BLaER1 (cell line): ENCODE results near the gene RPRD1B.

Experiments
- H3K27ac ChIP-seq: shearing (Covaris generic); formaldehyde crosslinking; 2 replicates; pipeline ENCODE4 v1.8.1; 2022
- H3K27me3 ChIP-seq: shearing (Covaris generic); formaldehyde crosslinking; 2 replicates; pipeline ENCODE4 v1.8.1; 2022
- H3K36me3 ChIP-seq: shearing (Covaris generic); formaldehyde crosslinking; 2 replicates; pipeline ENCODE4 v1.8.1; 2022
- H3K4me1 ChIP-seq: shearing (Covaris generic); formaldehyde crosslinking; 2 replicates; pipeline ENCODE4 v1.8.1; 2022
- H3K4me2 ChIP-seq: shearing (Covaris generic); formaldehyde crosslinking; 2 replicates; pipeline ENCODE4 v1.8.1; 2022
- H3K4me3 ChIP-seq: shearing (Covaris generic); formaldehyde crosslinking; 2 replicates; pipeline ENCODE4 v1.8.1; 2022
- H3K9ac ChIP-seq: shearing (Covaris generic); formaldehyde crosslinking; 2 replicates; pipeline ENCODE4 v1.8.1; 2022
- H3K9me3 ChIP-seq: shearing (Covaris generic); formaldehyde crosslinking; 2 replicates; pipeline ENCODE4 v1.8.1; 2022
- H4K20me1 ChIP-seq: shearing (Covaris generic); formaldehyde crosslinking; 2 replicates; pipeline ENCODE4 v1.8.1; 2022
- Cebpa-rat ChIP-seq: shearing (Covaris generic); IDR thresholded peaks from 2 replicates; pipeline ENCODE4 v1.8.1; 2022

Gene RPRD1B

DNA sequence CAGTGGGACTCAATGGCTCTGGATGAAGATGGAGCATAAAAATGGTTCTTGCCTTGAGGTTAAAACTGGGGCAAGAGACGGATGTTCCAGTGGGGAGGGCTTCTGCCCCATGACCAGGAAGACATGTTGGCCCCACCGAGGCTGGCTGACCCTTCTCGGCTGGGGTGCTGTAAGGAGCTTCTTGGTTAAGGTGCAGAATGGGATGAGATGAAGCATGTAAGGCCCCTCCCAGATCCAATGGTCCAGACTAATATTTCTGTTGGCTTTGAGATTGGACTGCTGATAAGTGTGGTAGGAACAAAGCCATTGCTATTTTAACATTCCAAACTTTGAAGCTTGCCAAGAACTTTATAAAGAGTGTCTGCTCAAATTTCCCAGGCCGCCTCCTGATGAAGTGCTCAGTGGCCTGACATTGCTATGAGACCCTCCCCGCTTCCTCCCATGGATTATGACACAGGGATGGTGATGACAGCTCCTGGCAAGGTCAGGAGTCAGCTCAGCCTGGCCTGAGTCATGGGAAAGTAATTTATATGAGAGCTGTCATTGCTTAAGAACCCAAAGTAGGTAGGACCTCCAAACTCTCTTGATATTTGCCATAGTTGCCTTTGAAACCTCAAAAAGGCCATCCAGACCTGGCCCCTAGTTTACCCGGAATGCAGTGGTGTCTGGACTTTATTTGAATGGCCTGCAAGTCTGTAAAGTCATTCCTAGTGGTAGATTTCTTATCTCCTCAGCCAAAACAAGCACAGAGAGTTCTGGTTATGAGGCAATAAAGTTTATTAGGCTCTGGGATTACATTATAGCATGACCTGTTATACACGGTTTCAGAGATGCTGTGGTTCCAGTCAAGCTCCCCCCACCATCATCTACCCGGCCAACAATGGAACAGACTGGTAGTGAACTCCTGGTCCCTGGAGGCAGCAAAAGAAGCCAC, 76.3 kb downstream of the RPRD1B start:
- H3K9me3 ChIP-seq = no peaks in the 10 kb centered on the region
- peaks cover 9% of the 10 kb centered on the region; the same call in 1 of the 2 replicates for H3K4me1 ChIP-seq
- H3K27me3 ChIP-seq = no peaks in the 10 kb centered on the region
- H3K9ac ChIP-seq = no peak overlapping the region
- no peak overlapping the region for H3K4me3 ChIP-seq
- H4K20me1 ChIP-seq = no peaks in the 10 kb centered on the region
- no peak overlapping the region for H3K4me2 ChIP-seq
- no peaks in the 10 kb centered on the region for H3K36me3 ChIP-seq
- TF ChIP-seq Cebpa-rat = no peak
- no peak overlapping the region for H3K27ac ChIP-seq

DNA sequence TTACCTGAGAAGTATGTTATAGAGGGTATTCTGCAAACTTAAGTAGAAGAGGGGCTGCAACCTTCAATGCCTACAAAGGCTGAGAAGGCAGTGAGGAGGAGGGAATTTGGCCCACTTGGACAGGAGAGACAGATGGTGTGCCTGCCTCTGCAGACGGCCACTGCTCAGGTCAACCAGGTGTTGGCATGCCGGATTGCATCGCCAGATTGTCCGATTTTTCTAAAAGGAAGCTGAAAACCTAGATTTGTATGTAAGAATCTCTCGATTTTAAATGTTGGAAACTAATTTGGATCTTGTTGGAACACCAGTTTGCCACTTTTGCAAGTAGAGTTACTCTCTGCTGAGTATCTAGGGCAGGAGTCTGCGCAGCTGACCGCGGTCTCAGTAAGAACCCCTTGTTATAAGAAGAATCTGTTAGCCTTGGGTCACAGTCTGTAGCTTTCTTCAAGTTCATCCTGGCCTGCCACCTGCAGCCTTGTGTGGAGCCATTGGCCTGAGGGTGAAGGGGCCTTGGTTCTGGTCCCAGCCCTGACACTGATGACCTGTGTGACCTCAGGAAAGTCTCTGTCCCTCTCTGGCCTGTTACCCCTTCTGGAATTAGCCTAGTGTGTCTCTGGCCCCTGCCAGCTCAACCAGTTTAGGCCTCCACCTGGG, 77.1 kb downstream of the RPRD1B start:
- no peak overlapping the region for H3K4me2 ChIP-seq
- H3K9me3 ChIP-seq = no peaks in the 10 kb centered on the region
- H3K27me3 ChIP-seq = no peaks in the 10 kb centered on the region
- no peak overlapping the region for H3K27ac ChIP-seq
- H4K20me1 ChIP-seq = no peaks in the 10 kb centered on the region
- H3K36me3 ChIP-seq = no peaks in the 10 kb centered on the region
- H3K9ac ChIP-seq = no peak overlapping the region
- no peak for TF ChIP-seq Cebpa-rat
- H3K4me3 ChIP-seq = no peak overlapping the region
- peaks cover 9% of the 10 kb centered on the region; the same call in 1 of the 2 replicates for H3K4me1 ChIP-seq

DNA sequence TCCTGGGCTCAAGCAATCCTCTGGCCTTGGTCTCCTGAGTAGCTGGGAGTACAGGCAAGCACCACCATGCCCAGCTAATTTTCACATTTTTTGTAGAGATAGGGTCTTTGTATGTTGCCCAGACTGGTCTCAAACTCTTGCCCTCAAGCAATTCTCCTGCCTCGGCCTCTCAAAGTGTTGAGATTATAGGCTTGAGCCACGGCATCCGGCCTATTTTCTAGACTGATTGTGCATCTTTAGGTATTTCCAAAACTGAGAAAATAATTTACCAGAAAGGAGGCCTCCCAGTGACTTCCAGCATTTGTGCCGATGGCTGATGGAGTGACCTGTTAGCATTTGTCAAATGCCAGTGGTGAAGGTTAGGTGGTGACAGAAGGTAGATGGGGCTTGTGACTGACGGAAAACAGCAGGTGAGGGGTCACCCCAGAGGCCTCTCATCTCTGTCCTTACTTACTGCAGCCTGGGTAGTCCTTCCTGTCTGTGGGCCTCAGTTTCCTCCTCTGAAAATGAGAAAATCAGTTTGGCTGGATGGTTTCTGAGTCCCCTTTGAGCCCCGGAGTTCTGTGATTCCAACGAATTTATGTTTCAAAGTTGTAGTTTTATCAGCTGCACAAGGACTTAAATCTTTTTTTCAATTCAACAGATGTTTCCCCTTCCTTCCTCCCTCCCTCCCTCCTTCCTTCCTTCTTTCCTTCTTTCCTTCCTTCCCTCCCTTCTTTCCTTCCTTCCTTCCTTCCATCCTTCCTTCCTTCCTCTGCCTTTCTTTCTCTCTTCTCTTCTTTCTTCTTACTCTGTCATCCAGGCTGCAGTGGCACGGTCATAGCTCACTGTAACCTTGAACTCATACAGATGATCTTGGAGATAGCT, 78.1 kb downstream of the RPRD1B start:
- Histone ChIP-seq H3K27ac (no peak overlapping the region), H3K27me3 (no peaks in the 10 kb centered on the region), H3K4me2 (peak overlapping the region; percentile 21; the same call in 1 of the 2 replicates), H3K4me3 (no peak overlapping the region), H4K20me1 (no peaks in the 10 kb centered on the region), H3K4me1 (peaks cover 9% of the 10 kb centered on the region; the same call in 1 of the 2 replicates), H3K9me3 (no peaks in the 10 kb centered on the region), H3K36me3 (no peaks in the 10 kb centered on the region), H3K9ac (no peak overlapping the region)
- TF ChIP-seq Cebpa-rat = no peak

DNA sequence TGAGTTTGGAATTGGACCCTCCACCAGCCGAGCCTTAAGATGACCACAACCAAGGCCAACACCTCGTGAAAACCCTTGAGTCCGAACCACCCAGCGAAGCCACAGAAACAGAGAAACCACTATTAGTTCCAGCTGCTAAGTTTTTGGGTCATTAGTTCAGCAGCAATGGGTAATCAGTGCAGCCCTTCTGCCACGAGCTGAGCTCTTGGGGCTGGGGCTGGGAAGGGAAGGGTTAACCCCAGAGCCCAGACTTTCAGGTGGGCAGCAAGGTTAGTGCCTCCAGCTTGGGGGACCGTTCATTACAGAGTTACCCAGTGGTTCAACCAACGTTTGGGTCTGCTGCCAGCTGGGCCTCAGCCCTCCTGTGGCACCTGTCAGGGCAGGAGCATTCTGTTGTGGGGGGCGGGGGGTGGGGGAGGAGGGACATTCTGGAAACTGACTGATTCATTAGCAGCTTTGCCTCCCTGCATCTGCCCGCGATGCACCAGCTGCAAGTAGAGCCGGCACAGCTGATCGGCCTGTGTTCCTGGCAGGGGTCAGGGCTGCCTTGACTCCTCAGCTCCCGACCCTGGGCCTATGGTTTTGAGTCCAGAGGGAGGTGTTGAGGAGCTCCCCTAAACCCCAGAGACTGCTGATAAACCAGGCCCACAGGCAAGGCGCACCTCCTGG, 78.8 kb downstream of the RPRD1B start:
- Histone ChIP-seq H3K4me1 (peaks cover 9% of the 10 kb centered on the region; the same call in 1 of the 2 replicates), H3K36me3 (no peaks in the 10 kb centered on the region), H3K27ac (no peak overlapping the region), H3K4me3 (no peak overlapping the region), H3K9me3 (no peaks in the 10 kb centered on the region), H3K9ac (no peak overlapping the region), H3K4me2 (no peak overlapping the region), H3K27me3 (no peaks in the 10 kb centered on the region), H4K20me1 (no peaks in the 10 kb centered on the region)
- TF ChIP-seq Cebpa-rat = no peak

DNA sequence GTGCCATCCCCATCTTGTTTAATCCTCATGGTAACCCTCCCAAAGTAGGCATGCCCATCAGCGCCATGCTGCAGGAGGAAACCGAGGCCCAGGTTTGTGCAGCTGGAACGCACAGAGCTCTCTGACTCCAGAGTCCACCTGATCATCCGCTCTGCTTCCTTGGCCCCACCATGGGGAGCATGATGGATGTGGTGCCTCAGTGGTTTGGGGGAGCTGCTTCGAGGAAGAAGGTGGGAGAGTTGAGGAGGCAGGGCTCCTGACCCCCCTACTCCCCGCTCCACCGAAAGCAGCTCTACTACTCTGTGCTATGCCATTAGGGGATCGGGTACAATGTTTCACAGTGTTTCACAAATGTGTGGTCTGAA, 79.4 kb downstream of the RPRD1B start:
- Histone ChIP-seq H3K9me3 (no peaks in the 10 kb centered on the region), H3K27ac (no peak overlapping the region), H4K20me1 (no peaks in the 10 kb centered on the region), H3K4me2 (no peak overlapping the region), H3K4me3 (no peak overlapping the region), H3K36me3 (no peaks in the 10 kb centered on the region), H3K9ac (no peak overlapping the region), H3K4me1 (peaks cover 9% of the 10 kb centered on the region; the same call in 1 of the 2 replicates), H3K27me3 (no peaks in the 10 kb centered on the region)
- no peak for TF ChIP-seq Cebpa-rat

DNA sequence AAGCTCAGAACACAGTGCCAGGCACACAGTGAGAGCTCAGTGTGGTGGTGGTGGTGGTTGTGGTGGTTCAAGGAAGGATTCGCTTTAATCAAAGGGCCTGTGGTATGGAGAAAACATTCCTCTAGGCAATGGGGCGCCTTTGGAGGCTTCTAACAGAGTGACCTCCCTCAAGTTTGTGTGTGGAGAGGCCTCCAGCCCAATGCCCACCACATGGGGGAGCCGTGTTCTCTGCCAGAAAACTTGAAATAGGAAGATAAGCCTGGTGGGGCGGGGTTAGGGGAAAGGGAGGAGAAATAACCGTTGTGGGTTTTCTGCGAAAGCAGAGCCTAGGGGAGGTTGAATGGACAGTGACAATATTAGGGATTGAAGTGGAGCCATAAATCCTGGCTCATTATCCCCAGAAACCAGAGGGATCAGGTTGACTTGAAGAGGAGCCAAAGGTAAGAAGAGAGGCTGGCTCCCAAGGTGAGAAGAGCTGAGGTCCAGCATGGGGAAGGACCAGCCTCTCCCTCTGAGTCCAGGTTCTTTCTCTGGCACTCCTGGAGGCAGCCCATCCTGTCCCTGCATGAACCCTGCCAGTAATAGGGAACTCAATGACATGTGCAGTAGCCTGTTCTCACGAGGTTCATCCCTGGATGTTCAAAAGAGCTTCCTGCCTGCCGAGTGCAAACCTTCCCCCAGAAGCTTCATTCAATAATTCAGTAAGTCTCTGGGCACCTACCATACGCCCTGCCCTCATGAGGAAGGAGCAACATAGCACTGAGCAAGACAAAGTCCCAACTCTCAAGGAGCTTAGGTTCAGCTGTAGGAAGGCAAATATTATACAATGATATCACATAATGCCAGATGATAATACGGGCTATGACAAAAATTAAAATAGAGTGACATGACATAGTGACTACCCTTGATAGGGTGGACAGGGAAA, 80.1 kb downstream of the RPRD1B start:
- Histone ChIP-seq H3K9me3 (no peaks in the 10 kb centered on the region), H3K4me1 (peaks cover 9% of the 10 kb centered on the region; the same call in 1 of the 2 replicates), H3K36me3 (no peaks in the 10 kb centered on the region), H3K4me2 (no peak overlapping the region), H4K20me1 (no peaks in the 10 kb centered on the region), H3K27ac (no peak overlapping the region), H3K27me3 (no peaks in the 10 kb centered on the region), H3K4me3 (no peak overlapping the region), H3K9ac (no peak overlapping the region)
- no peak for TF ChIP-seq Cebpa-rat

DNA sequence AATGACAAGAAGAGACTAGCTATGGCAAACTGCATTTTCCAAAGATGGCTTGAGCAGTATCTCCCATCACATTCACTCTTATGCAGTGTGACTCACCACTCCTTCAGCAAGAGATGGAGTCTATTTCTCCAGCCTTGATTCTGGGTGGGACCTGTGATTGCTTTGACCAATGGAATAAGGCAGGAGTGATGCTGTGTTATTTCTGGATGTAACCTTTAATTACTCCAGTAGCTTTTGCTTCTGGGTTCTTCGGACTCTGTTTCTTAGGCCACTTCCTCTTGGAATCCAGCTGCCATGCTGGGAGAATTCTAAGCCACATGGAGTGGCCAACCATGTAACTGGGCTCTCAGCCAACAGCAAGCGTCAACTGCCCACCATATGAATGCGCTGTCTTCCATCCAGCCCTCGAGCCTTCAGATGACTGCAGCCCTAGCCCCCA, 80.8 kb downstream of the RPRD1B start:
- Histone ChIP-seq H3K9ac (no peak overlapping the region), H3K4me2 (no peak overlapping the region), H3K27ac (no peak overlapping the region), H3K4me3 (no peak overlapping the region), H3K27me3 (no peaks in the 10 kb centered on the region), H4K20me1 (no peaks in the 10 kb centered on the region), H3K9me3 (no peaks in the 10 kb centered on the region), H3K36me3 (no peaks in the 10 kb centered on the region), H3K4me1 (peaks cover 9% of the 10 kb centered on the region; the same call in 1 of the 2 replicates)
- TF ChIP-seq Cebpa-rat = no peak

DNA sequence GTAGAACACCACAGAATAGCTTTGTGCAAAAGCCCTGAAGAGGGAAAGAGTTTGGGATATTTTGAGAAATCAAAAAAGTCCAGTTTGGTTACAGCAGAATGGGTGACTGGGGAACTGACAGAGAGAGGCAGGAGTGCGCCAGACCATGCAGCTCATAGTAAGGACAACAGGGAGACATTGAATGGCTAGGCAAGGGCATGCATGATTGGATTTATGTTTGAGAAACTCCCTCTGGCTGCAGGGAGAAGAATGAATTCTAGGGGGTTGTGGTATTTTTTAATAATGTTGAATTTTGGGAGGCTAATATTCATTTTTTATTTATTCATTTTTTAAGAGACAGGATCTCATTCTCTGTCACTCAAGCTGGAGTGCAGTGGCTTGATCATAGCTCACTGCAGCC, 81.7 kb downstream of the RPRD1B start:
- Histone ChIP-seq H3K27ac (no peak overlapping the region), H3K36me3 (no peaks in the 10 kb centered on the region), H3K4me1 (peaks cover 9% of the 10 kb centered on the region; the same call in 1 of the 2 replicates), H4K20me1 (no peaks in the 10 kb centered on the region), H3K9me3 (no peaks in the 10 kb centered on the region), H3K27me3 (no peaks in the 10 kb centered on the region), H3K4me3 (no peak overlapping the region), H3K4me2 (no peak overlapping the region), H3K9ac (no peak overlapping the region)
- no peak for TF ChIP-seq Cebpa-rat
